ENCODE results near the gene WNT6. TPM values are rescaled to one million over a fixed set of nuclear protein-coding genes. Genes with fewer than 3 reads are reported as not detected.

Gene WNT6
- total and polyA plus RNA-seq, 10 of the 15 experiments (the other 5 are each of a cell fraction or from before 2014, with no cell fraction given), result 0.11 to 0.44 (median 0.22) TPM; not detected in 5

- intact Hi-C loops (cut with micrococcal nuclease; ENCODE audit: unreplicated experiment), result no loop called here
Observed at GRCh38 chr2:218828477-218828778, 31.2 kb upstream of the WNT6 start.

More at GRCh38 chr2:218828477-218828778, 31.2 kb upstream of the WNT6 start:
- ChIA-PET RAD21 (ENCODE audit: unreplicated experiment) (no interaction called here), SMC1A (ENCODE audit: uncharacterized antibody, unreplicated experiment) (interaction anchor here (0.7 kb wide), 1 partner anchor 9 kb away, joined by 4 read pairs; no protein-coding TSS in a partner anchor), POLR2A (no interaction called here), CTCF (interaction anchor here (1.6 kb wide), 1 partner anchor 19 kb away, joined by 5 read pairs; no protein-coding TSS in a partner anchor)
- TF ChIP-seq CTCF (IDR thresholded peaks at IDR 0.05 in 2 of 3, conservative IDR thresholded peaks at IDR 0.05 in 1 of 3; ENCODE audit: control insufficient read depth in 2 of 3, extremely low read depth in 1 of 3, insufficient read depth in 1 of 3, low read depth in 3 of 3, low read length in 3 of 3) (no peak), PAX5 (IDR thresholded peaks at IDR 0.05; ENCODE audit: borderline replicate concordance, low read depth, low read length) (no peak), CEBPZ (IDR thresholded peaks at IDR 0.05; ENCODE audit: low read depth, low read length) (no peak), IKZF2 (IDR thresholded peaks at IDR 0.05) (no peak), ASH2L (IDR thresholded peaks at IDR 0.05; ENCODE audit: borderline replicate concordance, low read depth) (no peak), RFX5 (IDR thresholded peaks at IDR 0.05; ENCODE audit: low read depth, low read length) (no peak)
- FAIRE-seq, result no peak
- no peak overlapping the region for H2AFZ ChIP-seq (ENCODE audit: control insufficient read depth, low read depth, low read length)
- 5% methylated on average over 4 of the region's 4 CpGs for WGBS (ENCODE audit: insufficient coverage, insufficient replicate concordance, low lambda C conversion rate, missing lambda C conversion rate)
- no peak overlapping the region for H3K9ac ChIP-seq (ENCODE audit: control insufficient read depth, insufficient read depth, low read length)
- in situ Hi-C loops (cut with MboI), result no loop called here
- H3K27me3 ChIP-seq (replicated peaks in 1 of 2; ENCODE audit: control insufficient read depth in 2 of 2, insufficient read depth in 2 of 2, low read length in 1 of 2), result no peaks in the 10 kb centered on the region; a peak in 2 of 4 replicates
- no peak for DNase-seq (ENCODE audit: low read depth, low spot score)
- no peaks in the 10 kb centered on the region for H4K20me1 ChIP-seq (ENCODE audit: control insufficient read depth, insufficient read depth)
- BruUV-seq (replicated peaks), result no TSS peak
- no peaks in the 10 kb centered on the region for H3K36me3 ChIP-seq (ENCODE audit: control insufficient read depth in 2 of 2, insufficient read depth in 2 of 2, low read length in 1 of 2)
- ATAC-seq, result no peak
- no peak overlapping the region for H3K27ac ChIP-seq (ENCODE audit: control insufficient read depth, insufficient read depth)
- no peaks in the 10 kb centered on the region for H3K4me1 ChIP-seq (ENCODE audit: control insufficient read depth, insufficient read depth, low read length)
- no peak overlapping the region for H3K4me3 ChIP-seq
- H3K79me2 ChIP-seq (ENCODE audit: control insufficient read depth, insufficient read depth, low read length), result no peaks in the 10 kb centered on the region
- H3K4me2 ChIP-seq (ENCODE audit: control insufficient read depth, insufficient read depth), result no peak overlapping the region
- H3K9me3 ChIP-seq (replicated peaks; ENCODE audit: control insufficient read depth, insufficient read depth, low read length), result no peaks in the 10 kb centered on the region
